ENCODE results near the gene ZNF526. TPM values are rescaled to one million over a fixed set of nuclear protein-coding genes. Genes with fewer than 3 reads are reported as not detected.

Gene ZNF526
- total RNA-seq, 2 experiments from 2014 or later, result 17.9 to 18.0 TPM

DNA sequence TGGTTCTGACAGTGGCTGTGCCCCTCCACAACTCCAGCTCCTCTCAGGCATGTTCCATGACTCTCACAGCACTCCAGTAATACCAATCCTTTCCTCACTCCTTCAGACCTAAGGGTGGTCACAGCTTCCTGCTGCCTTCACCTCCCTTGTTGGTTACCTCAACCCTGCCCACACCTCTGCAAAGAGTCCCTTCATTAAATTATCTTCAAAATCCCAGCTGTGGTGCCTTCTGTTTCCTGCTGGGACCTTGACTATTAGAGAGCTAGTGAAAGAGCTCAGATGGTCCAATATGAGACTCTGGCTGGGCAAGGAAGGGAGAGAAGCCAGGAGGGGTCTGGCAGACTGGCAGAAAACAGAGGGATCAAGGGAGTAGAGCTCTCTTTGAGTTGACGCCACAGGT is 28.8 kb upstream of the ZNF526 start:
- POLR2A ChIA-PET, result interaction anchor here (0.5 kb wide), 1 partner anchor 16 kb away, joined by 3 read pairs; no protein-coding TSS in a partner anchor

DNA sequence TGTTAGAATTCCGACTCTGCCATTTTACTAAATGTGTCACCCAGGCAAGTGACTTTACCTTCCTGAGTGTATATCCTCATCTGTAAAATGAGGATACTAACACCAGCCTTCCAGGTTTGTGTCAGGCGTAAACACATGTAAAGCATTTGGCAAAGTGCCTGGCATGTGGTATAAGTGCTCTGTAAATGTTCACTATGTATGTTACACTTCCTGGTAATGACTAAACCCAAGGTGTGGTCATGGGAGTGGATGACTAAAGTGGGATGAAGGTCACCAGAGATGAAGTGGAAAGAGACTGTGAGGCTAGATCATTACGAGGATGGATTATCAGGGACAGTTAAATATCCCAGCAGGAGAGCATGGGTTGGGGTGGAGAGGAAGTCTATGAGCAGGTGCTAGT is 28.3 kb upstream of the ZNF526 start:
- POLR2A ChIA-PET, result no interaction called here
- CTCF ChIA-PET, result interaction anchor here (0.8 to 1.0 kb wide), 4 partner anchors 16 to 105 kb away, joined by 3 to 4 read pairs (median 3); partner anchors contain the start of gene POU2F2

More for the DNA sequence above, 28.8 kb upstream of the ZNF526 start:
- CTCF ChIA-PET, result interaction anchor here (0.8 to 1.0 kb wide), 4 partner anchors 15 to 105 kb away, joined by 3 to 4 read pairs (median 3); partner anchors contain the start of gene POU2F2

DNA sequence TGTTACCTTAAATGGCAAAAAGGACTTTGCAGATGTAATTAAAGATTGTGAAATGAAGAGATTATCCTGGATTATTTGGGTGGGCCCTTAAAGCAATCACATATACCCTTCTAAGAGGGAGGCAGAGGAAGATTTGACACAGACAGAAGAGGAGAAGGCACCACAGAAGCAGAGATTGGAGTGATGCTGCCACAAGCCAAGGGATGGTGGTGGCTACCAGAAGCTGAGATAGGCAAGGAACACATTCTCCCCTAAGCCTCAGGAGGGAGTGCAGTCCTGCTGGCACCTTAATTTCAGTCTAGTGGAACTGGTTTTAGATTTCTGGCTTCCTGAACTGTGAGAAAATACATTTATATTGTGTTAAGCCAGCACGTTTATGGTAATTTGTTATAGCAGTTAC is 26.8 kb upstream of the ZNF526 start:
- ChIA-PET POLR2A (no interaction called here), CTCF (interaction anchor here (0.7 kb wide), 1 partner anchor 14 kb away, joined by 3 read pairs; no protein-coding TSS in a partner anchor)

DNA sequence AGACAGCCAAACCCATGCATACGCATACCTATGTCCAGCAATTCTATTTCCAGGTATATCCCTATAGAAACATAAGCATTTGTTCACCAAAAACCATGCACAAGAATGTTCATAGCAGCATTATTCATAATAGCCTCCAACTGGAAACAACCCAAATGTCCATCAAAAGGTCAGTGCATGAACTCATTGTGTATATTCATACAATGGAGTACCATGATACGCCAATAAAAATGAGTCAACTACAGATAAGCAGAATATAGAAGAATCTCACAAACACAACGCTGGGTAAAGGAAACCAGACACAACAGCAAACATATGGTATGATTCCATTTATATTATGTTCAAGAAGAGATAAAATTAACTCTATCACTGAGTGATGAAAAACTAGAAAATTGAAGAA is 26.4 kb upstream of the ZNF526 start:
- CTCF ChIA-PET, result interaction anchor here (0.7 kb wide), 1 partner anchor 14 kb away, joined by 3 read pairs; no protein-coding TSS in a partner anchor
- POLR2A ChIA-PET, result no interaction called here

DNA sequence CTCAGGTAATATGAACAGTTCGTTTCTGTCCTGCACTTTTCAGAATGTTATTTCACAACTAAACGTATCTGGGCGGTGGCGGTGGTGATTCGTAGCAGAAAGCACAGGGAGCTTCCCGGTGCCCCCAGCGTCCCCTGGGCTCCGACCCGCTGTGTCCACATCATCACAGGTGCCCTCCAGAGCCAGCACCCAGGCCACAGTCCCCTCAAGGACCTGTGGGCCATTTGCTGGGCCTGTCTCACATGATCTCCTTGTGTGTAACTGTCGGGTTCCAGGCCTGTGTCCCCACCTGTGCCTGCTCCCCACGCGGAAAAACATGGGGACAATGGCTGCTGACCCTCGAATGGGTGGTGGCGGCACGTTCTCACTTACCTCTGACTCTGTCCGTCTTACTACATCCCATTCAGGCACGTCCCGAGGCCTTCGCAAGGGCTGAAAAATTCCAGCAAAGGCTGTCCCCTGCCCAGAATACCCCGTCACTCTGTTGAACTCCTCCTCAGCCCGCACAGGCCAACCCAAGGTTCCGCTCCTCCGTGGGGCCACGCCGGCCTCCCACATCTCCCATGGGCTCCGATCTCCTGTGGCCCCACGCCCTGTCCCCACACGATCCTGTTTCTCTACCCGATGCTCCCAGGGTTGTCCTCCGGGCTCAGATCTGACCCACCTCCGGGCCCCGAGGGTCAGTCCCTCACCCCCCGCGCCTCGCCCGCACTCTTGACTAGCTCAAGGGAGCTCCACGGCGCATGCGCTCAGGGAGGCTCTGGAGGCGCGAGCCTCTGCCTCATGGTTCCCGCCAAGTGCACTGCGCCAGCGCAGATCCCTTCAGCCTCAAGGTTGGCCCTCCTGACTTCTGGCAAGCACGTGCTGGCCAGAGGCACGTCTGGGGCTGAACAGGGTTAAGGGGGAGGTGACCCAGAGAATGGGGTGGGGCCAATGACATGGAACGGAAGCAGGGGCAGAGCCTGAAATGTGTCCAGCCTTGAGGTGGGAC is 23.8 kb upstream of the ZNF526 start:
- CTCF ChIA-PET, result no interaction called here
- POLR2A ChIA-PET, result no interaction called here

DNA sequence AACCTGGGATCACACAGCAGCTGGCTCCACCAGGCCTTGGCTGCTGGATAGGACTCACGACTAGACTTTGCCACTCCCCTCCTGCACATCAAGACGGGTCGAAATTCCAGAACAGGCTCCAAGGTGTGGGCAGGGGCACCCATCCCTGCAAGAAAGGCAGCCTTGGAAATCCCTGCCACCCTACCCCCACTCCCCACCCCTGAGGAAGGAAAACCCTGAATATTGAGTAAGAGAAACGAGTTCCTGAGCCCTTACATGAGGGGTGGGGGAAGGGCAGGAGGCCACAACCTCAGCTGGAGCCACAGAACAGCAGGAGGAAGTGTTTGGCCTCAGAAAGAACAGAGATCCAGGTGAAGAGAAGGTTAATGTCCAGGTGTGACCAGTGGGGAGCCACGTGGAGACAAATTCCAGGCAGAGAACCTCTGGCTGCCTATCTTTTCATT is 22.7 kb upstream of the ZNF526 start:
- POLR2A ChIA-PET, result interaction anchor here (0.6 kb wide), 1 partner anchor 12 kb away, joined by 3 read pairs; no protein-coding TSS in a partner anchor

DNA sequence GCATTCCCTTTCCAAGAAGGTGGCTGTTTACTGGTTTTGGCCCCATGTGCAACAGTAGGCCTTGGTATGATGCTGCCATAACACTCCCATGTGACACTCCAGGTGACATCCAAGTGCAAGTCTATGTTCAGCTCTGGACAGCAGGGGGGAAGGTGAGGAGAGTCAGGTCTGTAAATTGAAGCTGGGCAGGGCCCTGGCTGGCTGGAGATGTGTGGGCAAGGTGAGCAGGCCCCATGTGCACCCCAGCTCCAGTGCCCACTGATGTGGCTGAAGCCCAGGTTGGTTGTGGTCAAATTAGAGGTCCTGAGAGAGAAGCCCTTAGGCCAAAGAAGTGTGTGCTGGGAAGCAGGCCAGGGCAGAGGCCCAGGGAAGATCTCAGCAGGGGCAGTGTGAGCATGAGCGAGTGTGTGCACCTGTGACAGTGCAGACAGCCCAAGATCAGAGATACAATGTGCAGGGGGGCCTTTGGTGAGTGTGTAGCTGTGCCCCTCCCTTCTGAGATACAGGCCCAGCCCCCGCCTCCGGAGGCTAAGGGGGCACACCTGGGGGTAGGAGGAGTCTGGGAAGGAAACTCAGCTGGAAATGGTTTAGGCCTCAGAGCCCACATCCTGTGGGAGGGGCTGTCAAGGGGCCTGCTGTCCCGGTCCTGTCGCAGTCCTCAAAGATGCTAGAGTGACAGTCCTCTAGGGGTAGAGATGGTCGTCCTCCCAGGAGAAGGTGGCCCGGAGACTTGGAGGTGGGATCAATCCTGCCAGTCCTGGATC is 21.3 kb upstream of the ZNF526 start:
- CTCF ChIA-PET, result interaction anchor here (1.0 to 2.0 kb wide), 7 partner anchors 11 to 119 kb away, joined by 3 to 11 read pairs (median 5); partner anchors contain the start of genes DEDD2 and POU2F2
- POLR2A ChIA-PET, result interaction anchor here (0.6 kb wide), 1 partner anchor 78 kb away, joined by 4 read pairs; no protein-coding TSS in a partner anchor

More for the DNA sequence above, 22.7 kb upstream of the ZNF526 start:
- CTCF ChIA-PET, result no interaction called here

DNA sequence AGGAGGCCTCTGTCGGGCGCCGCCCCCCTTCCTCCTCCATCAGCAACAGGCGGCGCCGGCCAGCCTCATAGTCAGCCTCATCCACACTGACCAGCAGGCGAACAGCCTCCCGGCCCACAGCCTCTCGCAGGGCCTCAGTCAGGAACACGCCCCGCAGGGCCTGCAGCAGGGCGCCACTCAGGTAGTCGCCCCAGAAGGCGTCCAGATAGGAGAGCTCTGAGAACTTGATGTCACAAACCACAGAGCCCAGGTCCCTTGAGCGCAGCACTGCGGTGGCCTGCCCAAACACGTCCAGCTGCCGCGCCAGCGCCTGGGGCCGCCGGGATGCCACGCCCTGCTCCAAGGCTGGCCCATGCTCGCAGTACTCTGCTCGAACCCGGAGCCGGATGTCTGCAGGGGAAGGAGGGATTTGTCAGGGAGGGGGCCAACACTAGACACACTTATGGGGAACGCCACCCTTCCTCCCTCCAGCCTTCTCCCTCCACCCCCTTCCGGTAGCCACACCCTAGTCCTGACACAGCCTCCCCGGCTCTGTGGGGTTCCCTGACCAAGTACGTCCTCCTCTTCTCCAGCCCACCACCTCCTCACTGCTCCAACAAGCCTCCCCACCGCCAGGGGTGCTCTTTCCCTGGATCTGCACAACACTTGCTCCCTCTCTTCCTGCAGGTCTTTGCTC is 20.5 kb upstream of the ZNF526 start:
- CTCF ChIA-PET, result interaction anchor here (1.3 to 2.0 kb wide), 7 partner anchors 14 to 124 kb away, joined by 3 to 11 read pairs (median 5); partner anchors contain the start of genes DEDD2 and POU2F2
- POLR2A ChIA-PET, result interaction anchor here (0.6 to 1.5 kb wide), 2 partner anchors 17 to 77 kb away, joined by 4 read pairs; no protein-coding TSS in a partner anchor

DNA sequence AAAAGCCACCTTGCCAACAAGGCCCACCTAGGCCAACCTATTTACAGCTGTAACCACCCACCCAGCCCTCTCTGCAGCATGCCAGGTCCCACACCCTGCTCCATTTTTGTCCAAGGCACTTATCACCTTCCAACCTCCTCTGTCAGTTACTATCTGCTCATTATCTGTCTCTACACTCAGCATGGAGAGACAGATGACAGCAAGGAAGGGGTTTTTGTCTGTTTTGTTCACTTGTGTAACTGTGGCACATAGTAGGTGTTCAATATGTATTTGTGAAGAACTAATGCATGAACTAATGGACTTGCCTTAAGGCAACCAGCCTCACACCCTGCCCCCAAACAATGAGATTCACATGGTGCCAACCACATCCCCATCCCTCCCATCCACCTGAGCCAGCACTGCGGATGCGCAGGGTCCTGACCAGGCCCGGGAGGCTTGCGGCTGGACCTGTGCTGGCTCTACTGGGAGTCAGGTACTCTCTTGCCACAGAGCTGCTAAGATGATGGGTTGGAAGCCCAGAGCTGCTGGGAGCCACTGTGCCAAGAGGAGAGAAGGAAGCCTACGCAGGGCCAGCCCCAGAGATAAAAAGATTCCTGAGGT is 19.9 kb upstream of the ZNF526 start:
- POLR2A ChIA-PET, result interaction anchor here (0.6 to 1.5 kb wide), 2 partner anchors 17 to 80 kb away, joined by 3 to 4 read pairs; no protein-coding TSS in a partner anchor

DNA sequence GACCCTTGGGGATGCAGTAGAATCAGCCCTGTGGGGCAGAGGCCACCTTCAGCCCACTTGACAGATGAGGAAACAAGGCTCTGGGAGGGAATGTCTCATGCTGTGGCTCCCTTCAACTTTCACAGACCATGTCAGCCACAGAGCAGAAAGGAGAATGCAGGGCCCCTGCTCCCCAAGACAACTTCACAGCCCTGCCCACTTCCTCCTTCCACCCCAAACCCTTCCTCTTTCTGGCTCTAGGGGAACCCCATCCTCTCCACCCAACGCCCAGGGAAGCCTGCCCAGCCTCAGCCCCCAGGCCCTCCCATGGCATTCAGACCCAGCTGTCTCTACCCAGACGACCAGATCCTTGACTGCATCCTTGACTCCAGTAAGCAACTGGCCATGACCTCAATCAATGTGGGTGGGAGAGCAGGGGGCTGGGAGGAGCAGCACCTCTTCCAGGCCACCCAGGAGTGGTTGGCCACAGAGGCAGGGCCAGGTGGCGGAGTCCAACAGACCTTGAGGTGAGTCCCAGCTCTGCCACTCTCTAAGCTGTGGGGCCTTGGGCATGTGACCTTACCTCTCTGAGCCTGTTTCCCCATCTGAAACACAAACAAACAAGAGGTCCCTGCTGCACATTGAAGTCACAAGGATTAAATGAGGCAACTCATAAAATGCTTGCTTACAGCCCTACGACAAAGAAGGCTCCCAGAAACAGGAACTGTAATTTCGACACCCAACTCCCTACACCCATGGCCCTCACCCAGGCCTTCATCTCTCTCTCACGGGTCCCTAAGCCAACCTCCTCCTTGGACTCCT is 18.4 kb upstream of the ZNF526 start:
- ChIA-PET CTCF (interaction anchor here (0.6 to 3.1 kb wide), 4 partner anchors 11 to 93 kb away, joined by 3 to 20 read pairs (median 4); partner anchors contain the start of gene POU2F2), POLR2A (interaction anchor here (0.6 kb wide), 1 partner anchor 26 kb away, joined by 4 read pairs; no protein-coding TSS in a partner anchor)

More for the DNA sequence above, 19.9 kb upstream of the ZNF526 start:
- CTCF ChIA-PET, result interaction anchor here (1.0 to 3.1 kb wide), 8 partner anchors 15 to 123 kb away, joined by 3 to 20 read pairs (median 4); partner anchors contain the start of genes DEDD2 and POU2F2

DNA sequence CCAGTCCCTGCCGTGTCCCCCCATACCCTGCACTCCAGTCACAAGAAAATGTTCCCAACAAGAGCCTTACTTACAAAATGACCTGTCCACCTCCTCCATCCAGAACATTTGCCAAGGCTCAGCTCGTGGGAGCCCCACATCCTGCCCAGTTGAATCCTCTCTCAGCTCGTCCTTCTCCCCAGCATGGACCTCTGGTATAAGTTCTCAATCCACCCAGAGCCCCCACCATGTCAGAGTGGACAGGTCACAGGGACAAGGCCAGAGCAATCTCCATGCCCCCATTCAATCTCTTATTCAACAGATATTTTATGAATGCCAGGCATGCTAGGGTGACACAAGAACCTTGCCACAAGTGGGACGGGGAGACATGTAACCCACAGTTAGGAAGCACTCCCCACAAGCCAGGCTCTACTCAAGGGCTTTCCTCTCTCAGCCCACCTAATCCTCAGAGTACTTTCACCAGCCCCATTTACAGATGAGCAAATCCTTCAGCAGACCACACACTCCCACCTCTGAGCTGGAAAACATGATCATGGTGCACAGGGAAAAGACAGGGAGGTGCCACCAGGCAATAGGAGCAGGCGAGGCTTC is 17.7 kb upstream of the ZNF526 start:
- ChIA-PET POLR2A (no interaction called here), CTCF (interaction anchor here (0.9 to 3.1 kb wide), 3 partner anchors 17 to 94 kb away, joined by 3 to 20 read pairs (median 4); partner anchors contain the start of gene POU2F2)

DNA sequence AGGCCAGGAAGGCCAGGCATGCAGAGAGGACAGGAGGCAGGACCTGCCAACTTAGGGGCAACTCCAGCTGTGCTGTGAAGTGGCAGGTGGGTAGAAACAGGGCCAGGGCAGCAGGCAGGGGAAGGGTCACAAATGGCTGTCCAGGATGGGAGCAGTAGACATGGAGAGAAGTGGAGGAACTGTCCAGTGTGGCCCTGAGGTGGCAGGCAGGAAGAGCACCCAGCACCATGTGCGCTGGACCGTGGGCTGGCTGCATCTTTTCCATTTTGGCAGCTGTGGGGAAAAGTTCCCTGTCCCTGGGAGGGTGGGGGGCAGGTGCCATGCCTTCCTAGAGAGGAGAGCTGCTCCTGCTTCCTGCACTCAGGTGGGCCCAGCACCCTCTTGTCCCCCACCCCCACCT is 16.4 kb upstream of the ZNF526 start:
- POLR2A ChIA-PET, result interaction anchor here (0.5 kb wide), 1 partner anchor 65 kb away, joined by 3 read pairs; the partner anchor contains the start of gene CIC

DNA sequence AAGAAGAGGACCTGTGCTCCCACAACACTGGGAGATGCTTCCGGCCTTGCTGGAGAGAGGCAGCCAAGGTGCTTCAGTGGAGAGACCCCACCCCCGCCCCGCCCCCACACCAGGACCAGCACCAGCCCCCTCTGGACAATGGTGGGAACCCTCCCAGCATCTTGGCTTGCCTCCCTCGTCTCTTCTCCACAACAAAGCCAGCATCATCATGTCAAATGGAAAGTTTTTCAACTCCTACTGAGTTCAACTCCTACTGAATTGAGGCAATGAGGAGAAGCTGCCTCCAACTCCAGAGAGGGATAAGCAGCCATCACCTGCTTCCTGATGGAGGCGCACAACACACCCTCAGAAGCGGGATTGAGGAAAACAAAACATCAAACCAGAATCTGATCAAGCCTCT is 15.4 kb upstream of the ZNF526 start:
- CTCF ChIA-PET, result no interaction called here

More for the DNA sequence above, 16.4 kb upstream of the ZNF526 start:
- CTCF ChIA-PET, result no interaction called here

DNA sequence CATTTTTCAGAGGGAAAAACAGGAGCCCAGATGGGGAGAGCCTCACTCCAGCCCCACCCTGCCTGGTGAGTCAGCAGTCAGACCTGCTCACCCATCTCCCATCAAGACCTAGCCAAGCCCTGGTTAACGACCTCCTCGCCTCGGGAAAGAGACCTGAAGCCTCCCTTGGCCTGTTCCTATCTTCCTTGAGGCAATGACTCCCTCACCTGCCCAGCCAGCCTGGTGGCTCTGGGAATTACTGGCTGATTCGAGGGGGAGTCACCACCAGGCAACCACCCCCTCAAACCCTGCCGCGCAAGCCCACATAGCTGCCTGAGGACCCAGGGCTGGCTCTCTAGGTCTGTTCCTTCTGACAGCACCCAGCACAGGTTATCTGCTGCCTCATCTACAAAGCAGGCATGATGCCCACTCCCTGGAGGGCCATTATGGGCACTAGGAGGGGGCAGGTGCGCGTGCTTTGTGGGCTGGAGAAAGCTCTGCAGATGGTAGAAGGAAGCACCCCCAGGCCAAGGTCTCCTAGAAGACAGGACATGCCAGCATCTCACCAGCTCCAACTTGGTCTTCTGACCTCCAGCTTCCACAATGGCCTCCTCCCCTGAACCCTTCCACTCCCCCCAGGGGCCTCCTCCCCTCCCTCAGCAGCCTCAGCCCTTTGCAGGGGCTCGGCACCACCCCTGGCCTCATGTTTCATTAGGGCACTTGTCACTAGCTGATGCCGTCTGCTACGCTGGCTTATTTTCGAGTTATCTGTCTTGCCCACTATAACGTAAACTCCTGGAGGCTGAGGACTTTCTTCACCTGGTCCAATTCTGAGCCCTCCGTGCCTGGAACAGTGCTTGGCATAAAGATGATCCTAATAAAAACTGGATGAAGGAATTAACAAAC is 13.0 kb upstream of the ZNF526 start:
- ChIA-PET CTCF (interaction anchor here (1.0 to 1.1 kb wide), 3 partner anchors 22 to 32 kb away, joined by 3 read pairs; no protein-coding TSS in a partner anchor), POLR2A (no interaction called here)

More for the DNA sequence above, 15.4 kb upstream of the ZNF526 start:
- POLR2A ChIA-PET, result no interaction called here

DNA sequence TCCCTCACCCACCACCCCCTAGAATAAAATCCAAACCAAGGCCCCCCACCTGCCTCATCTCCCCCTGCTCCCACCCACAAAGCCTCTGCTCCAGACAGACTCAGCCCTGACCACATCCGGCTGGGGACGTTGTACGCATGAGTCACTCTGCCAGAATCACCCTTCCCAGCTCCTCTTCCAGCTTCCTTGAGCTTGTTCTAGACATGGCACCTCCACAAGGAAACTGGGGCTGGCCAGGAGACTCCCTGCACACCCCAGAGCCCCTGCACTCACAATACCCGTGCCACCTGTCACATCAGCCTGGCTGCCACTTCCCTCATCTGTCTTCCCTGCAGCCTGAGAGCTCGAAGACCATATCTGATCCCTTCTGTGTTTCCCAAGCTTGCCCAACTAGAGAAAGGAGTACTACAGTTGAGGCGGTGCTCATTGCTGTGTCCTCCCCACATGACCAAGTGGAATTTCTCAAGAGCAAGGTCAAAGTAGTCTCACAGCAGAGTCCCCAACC is 12.3 kb upstream of the ZNF526 start:
- ChIA-PET CTCF (interaction anchor here (1.1 kb wide), 1 partner anchor 23 kb away, joined by 3 read pairs; no protein-coding TSS in a partner anchor), POLR2A (interaction anchor here (0.5 kb wide), 1 partner anchor 137 kb away, joined by 4 read pairs; no protein-coding TSS in a partner anchor)

Measured in activated CD8-positive, alpha-beta memory T cell treated with anti-CD3 and anti-CD28 coated beads for 36 hours (primary cell).